Dedifferentiated amniotic fluid mesenchymal stem cell (primary cell): ENCODE results near the gene KRTAP4-3.
A peak's percentile ranks its signal among the peaks of the same experiment; 100 is the strongest.
"Not testable (repeated sequence)": the region's sequence is repeated elsewhere in the genome, so short reads cannot be mapped to it uniquely, and the experiment has no call there.

Experiments used
- DNase-seq: peaks from one replicate; pipeline ENCODE4 v3.0.0-alpha.2; 2016; ENCODE audit errors: extremely low spot score

The KRTAP4-3 gene

DNA sequence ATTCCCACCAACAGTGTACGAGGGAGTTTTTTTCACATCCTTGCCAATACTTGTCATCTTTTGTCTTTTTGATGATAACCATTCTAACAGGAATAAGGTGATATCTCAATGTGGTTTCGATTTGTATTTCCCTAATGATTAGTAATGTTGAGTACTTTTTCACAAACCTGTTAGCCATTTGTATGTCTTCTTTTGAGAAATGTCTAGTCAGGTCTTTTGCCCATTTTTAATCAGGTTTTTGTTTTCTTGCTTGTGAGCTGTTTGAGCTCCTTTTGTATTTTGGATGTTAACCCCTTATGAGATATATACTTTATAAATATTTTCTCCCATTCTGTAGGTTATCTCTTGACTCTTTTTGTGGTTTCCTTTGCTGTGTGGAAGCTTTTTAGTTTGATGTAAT lies 16.5 kb downstream of the KRTAP4-3 start:
- no peak for DNase-seq

DNA sequence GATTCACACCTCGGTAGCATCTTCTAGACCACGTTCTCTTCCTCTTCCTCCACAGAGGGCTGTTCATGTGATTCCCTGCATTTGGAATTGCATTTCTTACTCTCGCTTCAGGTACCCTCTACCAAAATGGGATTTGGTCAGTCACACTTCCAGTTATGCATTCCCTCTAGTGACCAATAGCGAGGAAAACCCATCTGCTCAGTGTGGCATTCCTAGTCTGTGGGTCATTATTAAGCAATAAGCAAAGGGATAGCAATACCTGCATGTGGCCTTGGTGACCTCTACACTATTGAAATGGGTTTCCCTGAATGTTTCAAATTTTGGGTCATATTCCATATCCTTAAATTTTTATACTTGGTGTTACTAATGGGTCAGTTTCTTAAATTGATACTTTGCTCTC lies 18.0 kb downstream of the KRTAP4-3 start:
- no peak for DNase-seq

DNA sequence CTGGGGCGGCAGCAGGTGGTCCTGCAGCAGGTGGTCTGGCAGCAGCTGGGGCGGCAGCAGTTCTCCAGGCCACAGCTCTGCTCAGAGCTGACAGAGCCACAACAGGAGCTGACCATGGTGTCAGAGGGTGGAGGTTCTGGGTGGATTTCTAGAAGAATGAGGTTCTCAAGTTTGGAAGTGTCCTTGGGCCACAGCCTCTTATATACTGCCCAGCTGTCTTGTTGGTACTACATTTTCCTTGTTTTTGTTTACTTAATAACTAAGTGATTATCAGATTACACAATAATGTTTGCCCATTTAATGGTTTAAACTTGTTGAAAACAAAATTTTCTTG lies 18.4 kb downstream of the KRTAP4-3 start, which contains the start of gene KRTAP4-5:
Gene KRTAP4-5 (minus strand): TSS at position 174 of the 334 bp plus-strand sequence. CDS start 58 bp downstream, at position 116.
- no peak for DNase-seq

DNA sequence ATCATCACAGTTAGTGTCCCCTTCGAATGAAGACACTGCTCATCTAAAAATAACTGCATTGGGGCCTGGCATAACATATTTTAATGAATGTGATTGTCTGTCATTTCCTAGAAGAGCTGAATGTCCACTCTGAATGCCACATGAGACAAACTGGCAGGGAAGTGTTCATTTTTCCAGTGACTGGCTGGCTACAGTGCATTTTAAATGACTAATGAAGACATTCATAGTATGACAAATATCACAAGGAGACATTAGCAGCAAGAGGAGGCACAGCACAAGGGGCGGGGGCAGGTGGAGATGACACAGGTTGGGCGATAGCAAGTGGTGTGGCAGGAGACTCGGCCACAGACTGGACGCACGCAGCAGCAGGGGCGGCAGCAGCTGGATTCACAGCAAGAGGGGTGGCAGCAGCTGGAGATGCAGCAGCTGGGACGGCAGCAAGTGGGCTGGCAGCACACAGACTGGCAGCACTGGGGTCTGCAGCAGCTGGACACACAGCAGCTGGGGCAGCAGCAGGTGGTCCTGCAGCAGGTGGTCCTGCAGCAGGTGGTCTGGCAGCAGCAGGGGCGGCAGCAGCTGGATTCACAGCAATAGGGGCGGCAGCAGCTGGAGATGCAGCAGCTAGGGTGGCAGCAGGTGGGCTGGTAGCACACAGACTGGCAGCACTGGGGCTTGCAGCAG lies 18.9 kb downstream of the KRTAP4-3 start:
- not testable (repeated sequence) for DNase-seq

DNA sequence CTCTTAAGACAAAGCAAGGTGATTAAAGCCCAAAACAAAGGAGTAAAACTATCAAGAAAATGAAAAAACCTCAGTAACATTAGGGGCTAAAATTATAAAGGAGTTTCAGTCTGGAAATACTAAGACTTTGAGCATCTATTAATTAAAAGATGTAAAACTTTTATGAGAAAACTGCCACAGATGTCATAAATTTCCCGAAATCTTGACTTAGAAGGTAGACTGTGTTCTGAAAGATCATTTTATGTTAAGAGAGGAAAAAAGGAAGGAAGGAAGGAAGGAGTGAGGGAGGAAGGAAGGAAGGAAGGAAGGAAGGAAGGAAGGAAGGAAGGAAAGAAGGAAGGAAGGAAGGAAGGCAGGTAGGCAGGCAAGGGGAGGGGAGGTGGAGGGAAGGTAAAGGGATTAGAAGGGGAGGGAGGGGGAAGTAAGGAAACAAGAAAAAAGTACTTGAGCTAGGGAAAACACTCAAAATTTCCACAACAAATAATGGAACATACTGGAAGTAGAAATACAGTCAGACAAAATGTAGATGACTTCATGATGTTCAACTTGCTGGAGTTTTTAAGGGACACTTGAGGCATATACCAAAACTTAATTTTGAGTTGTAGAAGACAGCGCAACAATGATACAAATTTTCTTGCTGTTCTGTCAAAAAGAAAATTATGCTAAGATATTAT lies 20.4 kb downstream of the KRTAP4-3 start:
- DNase-seq = no peak

DNA sequence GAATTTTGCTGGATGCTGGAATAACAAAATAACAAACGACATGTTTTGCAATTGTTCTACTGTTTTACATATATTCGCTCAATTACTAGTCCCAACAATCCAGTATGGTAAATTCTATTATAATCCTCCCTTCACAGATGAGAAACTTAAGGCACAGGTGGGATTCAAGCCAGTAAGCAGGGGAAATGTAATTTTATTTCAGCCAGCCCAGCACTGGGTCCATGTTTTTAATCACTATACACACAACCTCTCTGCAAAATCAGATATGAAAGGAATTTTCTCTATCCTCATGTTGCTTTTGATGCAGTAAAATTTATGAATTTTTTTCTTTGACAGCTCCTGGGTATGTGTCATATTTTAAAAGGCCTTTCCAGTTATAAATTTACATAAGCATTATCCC lies 22.8 kb downstream of the KRTAP4-3 start:
- no peak for DNase-seq

DNA sequence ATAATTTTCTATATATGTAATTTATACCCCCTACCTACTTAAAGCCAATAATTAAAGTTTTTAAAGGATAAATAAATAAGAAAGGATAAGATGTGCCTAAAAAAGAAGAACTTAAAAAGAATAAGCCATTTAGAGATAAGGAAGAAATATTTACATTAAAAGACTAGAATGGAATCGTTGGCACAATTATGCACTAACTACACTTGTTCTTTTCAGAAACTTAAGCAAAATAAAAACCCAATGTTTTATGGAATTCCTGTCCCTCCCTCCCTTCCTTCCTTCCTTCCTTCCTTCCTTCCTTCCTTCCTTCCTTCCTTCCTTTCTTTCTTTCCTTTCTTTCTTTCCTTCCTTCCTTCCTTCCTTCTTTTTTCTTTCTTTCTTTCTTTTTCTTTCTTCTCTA lies 23.2 kb downstream of the KRTAP4-3 start:
- DNase-seq = no peak

DNA sequence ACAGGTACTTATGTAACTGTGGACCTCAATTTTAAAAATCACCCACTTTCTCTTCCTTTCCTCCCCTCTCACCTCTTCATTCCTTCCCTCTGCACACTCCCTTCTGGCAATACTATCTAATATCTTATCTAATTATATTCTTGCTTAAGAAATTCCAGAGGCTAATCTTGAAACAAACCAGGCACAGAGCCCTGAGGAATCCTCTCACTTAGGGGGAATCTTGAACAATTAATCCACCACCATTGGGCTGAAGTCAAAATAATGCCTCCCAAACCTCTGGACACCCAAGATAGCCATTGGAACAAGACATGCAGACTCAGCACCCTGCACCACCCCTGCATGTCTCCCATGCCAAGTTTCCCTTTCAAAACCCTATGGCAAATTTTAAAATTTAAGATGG lies 26.7 kb downstream of the KRTAP4-3 start:
- DNase-seq = no peak

DNA sequence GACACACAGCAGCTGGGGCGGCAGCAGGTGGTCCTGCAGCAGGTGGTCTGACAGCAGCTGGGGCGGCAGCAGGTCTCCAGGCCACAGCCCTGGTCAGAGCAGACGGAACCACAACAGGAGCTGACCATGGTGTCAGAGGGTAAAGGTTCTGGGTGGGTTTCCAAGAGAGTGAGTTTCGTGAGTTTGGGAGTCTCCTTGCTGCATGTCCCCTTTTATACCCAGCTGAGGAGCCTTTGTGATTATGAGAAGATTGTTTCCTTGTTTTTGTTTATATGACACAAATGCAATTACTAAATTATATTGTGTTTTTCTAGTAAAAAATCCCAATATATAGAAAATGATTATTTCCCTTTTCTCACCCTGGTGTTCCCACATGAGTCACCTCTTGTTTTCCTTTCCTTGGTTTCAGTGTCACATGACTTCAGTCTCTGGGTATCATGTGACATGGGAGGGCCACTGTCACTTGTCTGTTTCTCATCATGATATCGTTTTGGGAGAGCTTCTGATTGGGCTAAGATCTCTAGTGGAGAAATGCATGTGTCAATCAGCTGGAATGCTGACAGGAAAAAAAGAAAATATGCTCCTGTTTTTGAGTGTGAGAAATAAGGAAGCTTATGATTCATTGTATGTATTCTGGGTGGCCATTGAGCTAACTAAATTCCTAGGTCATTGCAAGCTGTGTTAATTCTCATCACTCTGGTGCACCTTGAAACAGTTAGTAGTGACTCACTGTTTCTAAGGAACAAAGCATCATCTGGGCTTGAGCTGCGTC lies 27.5 kb downstream of the KRTAP4-3 start, which contains the start of gene KRTAP4-6:
Gene KRTAP4-6 (minus strand): TSS at position 185 of the 772 bp plus-strand sequence. CDS start 57 bp downstream, at position 128.
- no peak for DNase-seq

DNA sequence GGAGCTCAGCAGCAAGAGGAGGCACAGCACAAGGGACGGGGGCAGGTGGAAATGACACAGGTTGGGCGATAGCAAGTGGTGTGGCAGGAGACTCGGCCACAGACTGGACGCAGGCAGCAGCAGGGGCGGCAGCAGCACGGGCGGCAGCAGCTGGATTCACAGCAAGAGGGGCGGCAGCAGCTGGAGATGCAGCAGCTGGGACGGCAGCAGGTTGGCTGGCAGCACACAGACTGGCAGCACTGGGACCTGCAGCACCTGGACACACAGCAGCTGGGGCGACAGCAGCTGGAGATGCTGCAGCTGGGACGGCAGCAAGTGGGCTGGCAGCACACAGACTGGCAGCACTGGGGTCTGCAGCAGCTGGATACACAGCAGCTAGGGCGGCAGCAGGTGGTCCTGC lies 28.2 kb downstream of the KRTAP4-3 start:
- DNase-seq = not testable (repeated sequence)

DNA sequence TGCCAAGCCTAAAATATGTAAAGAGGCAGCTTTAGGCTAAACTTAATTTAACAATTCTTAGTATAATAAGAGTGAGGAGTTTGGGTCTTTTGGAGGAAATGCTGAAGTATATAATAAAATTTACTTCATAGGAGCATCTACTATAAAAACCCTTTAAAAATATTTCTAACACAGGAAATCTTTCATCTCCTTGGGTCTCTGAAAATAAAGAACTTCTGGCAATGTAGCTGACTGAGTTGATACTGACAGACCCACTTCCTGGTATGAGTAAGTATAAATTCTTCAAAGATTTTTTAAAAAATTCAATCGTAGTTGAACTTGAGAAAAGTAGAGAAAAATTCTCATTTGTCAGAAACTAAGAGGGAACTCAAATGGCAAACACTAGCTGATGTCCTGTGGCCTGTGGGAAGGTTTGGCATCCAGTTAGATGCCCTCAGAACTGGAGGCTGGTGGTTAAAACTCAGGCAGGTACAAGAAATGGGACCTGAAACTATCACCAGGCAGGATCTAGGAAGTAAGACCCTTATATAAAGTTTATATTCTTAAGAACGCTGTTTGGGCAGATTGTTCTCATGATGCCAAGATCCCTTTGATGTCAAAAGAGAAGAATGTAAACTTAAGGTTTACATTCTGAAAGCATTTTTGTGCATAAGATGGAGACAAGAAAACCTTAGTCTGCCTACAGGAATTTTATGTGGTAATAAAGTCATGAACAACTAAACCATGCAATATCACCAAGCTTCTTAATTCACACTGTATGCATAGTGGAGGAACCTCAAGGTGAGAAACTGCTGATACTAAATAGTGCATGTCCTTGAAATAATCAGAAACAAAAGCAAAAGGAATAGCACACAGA lies 33.9 kb downstream of the KRTAP4-3 start:
- DNase-seq = no peak

DNA sequence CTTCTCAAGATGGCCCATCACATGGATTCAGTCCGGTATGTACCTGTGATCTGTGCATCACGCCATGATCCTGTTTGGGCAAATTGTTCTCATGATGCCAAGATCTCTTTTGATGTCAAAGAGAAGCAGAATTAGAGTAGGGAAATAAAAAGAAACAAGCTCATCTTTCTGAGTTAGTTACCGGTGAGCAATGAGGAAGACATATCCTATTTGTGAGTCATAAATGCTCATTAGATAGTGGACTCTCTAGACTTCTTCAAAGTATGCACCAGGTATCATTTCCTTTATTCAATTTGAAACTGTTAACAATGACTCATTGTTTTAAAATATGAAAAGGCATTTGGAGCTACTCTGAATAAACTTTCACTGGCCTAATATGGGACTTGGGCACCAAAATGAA lies 36.0 kb downstream of the KRTAP4-3 start:
- DNase-seq = no peak

DNA sequence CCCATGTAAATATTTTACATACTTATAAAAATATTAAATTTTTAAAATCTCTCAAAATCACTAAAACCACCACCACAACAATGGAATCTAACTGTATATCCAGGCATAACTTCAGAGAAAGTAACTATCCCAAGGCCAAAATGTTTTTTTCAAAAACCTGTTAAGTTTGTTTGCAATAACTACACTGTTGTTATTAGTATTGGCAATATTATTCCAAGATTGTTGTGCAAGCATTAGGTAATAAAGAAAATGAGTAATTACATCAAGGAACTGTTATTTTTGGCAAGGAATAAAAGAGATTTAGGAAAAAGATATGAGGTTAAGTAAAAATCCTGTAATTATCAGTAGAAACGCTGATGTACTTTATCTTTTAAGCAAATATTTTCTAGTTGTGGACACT lies 40.6 kb downstream of the KRTAP4-3 start:
- DNase-seq = no peak

DNA sequence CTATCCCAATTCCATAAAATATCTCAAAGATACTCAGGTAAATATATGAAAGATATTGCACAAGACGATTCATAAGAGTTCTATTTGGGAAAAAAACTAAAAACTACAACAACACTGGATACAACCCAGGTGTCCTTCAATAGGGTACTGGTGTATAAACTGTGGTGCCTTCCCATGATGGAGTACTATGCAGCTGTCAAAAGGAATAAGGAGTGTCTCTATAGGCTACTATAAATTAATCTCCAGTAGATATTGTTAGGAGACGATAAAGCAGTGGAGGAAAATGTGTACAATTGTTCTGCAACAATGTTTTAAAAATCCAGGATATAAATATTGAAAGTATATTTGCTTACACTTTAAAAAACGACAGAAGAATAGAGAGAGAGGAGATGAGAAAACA lies 41.6 kb downstream of the KRTAP4-3 start:
- no peak for DNase-seq

DNA sequence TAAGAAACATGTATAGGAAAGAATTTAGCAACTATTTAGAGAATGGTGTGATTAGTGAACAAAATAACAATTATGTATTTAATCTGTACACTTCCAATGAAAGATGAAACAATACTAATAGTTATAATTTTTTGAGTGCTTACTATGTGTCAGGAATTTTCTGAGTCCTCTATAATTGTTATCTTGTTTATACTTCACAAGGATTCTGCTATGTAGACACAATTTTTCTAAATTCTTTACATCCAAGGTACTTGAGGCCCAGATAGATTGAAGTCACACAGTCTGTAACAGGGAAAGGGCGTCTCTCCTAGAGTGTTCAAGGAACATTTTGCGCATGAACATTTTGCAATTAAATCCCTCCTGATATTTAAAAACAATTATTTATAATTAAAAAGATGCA lies 43.0 kb downstream of the KRTAP4-3 start:
- no peak for DNase-seq

DNA sequence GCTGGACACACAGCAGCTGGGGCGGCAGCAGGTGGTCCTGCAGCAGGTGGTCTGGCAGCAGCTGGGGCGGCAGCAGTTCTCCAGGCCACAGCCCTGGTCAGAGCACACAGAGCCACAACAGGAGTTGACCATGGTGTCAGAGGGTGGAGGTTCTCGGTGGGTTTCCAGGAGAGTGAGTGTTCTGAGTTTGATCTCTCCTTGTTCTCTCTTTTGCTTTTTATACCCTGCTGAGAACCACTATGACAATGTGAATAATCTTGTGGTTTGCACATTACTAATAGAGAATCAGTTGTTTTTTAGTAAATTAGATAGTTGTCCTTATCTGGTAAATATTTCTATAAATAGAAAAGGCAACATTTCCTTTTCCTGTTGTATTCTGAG lies 44.0 kb downstream of the KRTAP4-3 start, which contains the start of gene KRTAP4-12:
Gene KRTAP4-12 (minus strand): TSS at position 192 of the 381 bp plus-strand sequence. CDS start 60 bp downstream, at position 132.
- DNase-seq = not testable (repeated sequence)

DNA sequence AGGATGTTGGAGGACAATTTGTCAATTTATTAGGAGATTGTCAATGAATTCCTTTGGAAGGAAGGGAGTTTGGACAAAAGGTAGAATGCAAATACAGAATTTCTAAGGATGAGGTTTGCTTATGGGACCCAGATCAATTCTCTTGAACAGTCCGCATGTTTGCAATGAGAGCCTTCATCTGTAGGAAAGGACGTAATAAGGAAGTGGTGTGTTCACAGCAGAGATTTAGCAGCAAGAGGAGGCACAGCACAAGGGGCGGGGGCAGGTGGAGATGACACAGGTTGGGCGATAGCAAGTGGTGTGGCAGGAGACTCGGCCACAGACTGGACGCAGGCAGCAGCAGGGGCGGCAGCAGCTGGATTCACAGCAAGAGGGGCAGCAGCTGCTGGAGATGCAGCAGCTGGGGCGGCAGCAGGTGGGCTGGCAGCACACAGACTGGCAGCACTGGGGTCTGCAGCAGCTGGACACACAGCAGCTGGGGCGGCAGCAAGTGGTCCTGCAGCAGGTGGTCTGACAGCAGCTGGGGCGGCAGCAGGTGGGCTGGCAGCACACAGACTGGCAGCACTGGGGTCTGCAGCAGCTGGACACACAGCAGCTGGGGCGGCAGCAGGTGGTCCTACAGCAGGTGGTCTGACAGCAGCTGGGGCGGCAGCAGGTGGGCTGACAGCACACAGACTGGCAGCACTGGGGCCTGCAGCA lies 44.6 kb downstream of the KRTAP4-3 start:
- DNase-seq = not testable (repeated sequence)

DNA sequence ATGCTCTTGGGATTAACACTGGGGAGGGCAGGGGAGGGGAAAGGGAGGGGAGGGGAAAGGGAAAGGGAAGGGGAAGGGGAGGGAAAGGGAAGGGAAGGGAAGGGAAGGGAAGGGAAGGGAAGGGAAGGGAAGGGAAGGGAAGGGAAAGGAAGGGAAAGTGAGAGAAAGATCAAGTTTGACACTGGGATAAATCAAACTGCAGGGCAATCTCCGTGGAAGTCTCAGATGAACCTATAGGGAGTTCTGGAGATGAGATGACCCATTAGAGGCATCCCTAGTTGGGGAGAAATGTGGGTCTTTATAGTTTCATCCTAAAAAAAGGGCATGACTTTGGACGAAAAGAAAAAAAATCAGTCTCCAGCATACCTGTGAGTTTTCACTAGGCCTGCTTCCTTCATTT lies 46.3 kb downstream of the KRTAP4-3 start:
- no peak for DNase-seq

DNA sequence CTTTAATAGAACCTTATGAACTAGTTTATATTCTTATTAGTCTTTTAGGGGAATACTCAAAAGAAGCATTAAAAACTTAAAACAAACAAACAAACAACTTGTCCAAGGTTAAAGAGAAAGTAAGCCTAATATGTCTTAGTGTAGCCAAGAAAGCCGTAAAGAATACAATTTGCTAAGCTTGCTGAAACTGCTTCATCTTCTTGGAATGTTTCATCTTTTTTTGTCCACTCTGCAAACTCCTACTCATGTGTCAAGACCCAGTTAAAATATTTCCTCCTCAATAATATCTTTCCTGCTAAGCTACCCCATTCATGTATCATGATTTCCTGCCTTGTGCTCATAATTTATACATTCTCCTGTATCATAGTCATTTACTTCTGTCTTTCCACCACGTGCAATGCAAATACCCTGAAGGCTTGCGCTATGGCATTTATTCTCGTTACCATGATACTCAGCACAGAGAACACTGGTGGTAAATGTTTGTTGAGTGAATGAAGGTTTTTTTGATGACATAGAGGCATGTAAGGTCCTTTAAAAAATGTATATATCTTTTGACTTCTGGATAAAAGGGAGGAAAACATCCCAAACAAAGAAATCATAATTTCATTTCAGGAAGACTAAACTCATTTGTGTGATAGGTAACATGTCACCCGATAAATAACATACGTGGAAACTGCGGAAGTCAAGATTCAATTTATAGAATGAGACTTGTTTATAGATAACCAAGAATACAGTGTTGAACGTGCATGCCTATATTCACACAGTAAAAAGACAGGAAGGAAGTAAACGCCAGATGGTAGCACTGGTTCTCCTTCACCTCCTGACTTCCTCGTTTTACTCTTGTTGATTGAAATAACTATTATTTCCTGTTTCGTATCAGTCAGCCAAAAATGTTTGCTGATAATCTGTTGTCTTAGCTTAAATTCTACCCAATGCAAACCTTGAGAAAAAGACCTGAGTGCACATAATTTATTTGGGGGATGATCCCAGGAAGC lies 48.0 kb downstream of the KRTAP4-3 start:
- DNase-seq = peak; percentile 51

DNA sequence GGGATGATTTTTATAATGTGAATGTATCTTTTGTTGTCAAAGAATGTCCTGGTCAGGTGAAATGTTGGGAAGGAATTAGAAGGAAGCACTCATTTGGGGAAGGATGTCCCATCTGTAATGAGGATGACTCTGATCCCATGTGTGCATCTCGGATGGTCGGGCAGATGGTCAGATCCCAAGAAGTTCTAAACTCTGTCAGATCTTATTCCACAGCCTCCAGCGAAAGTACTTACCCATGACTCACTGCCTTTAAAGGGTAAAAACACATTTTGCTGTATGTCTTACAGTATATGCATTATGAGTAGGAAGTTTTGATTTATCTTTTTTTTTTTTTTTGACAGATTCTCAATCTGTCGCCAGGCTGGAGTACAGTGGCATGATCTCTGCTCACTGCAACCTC lies 49.3 kb downstream of the KRTAP4-3 start:
- no peak for DNase-seq
